ENCODE results near the gene GPSM1. TPM values are rescaled to one million over a fixed set of nuclear protein-coding genes. Genes with fewer than 3 reads are reported as not detected.

The GPSM1 gene
- total and polyA plus RNA-seq, 9 of the 15 experiments (the other 6 are each of a cell fraction or from before 2014, with no cell fraction given), result 0.04 to 14.2 (median 3.1) TPM

GRCh38 chr9:136363106-136363948 lies 36.0 kb downstream of the GPSM1 start, which contains the start of gene DNLZ (continued):
- TF ChIP-seq FOXO4 (CRISPR knock-in tag; IDR thresholded peaks at IDR 0.05), result no peak
- TF ChIP-seq ZBTB8A (IDR thresholded peaks at IDR 0.05; ENCODE audit: partially characterized antibody), result no peak
- no peak for TF ChIP-seq PHB (CRISPR knock-in tag; IDR thresholded peaks at IDR 0.05)
- TF ChIP-seq POLR2H (tag; IDR thresholded peaks at IDR 0.05; ENCODE audit: low read depth), result peak; percentile 75
- peak; percentile 34; the same call in 1 of the 2 replicates for TF ChIP-seq ZNF316 (IDR thresholded peaks at IDR 0.05)
- peak; percentile 80 for TF ChIP-seq GMEB1 (CRISPR knock-in tag; IDR thresholded peaks at IDR 0.05)
- TF ChIP-seq, protein P1, sequence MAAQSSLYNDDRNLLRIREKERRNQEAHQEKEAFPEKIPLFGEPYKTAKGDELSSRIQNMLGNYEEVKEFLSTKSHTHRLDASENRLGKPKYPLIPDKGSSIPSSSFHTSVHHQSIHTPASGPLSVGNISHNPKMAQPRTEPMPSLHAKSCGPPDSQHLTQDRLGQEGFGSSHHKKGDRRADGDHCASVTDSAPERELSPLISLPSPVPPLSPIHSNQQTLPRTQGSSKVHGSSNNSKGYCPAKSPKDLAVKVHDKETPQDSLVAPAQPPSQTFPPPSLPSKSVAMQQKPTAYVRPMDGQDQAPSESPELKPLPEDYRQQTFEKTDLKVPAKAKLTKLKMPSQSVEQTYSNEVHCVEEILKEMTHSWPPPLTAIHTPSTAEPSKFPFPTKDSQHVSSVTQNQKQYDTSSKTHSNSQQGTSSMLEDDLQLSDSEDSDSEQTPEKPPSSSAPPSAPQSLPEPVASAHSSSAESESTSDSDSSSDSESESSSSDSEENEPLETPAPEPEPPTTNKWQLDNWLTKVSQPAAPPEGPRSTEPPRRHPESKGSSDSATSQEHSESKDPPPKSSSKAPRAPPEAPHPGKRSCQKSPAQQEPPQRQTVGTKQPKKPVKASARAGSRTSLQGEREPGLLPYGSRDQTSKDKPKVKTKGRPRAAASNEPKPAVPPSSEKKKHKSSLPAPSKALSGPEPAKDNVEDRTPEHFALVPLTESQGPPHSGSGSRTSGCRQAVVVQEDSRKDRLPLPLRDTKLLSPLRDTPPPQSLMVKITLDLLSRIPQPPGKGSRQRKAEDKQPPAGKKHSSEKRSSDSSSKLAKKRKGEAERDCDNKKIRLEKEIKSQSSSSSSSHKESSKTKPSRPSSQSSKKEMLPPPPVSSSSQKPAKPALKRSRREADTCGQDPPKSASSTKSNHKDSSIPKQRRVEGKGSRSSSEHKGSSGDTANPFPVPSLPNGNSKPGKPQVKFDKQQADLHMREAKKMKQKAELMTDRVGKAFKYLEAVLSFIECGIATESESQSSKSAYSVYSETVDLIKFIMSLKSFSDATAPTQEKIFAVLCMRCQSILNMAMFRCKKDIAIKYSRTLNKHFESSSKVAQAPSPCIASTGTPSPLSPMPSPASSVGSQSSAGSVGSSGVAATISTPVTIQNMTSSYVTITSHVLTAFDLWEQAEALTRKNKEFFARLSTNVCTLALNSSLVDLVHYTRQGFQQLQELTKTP (IDR thresholded peaks at IDR 0.05; ENCODE audit: low read depth in 1 of 2, partially characterized antibody in 2 of 2), result no peak
- TF ChIP-seq FIP1L1 (IDR thresholded peaks at IDR 0.05; ENCODE audit: low read depth, low read length, poor library complexity, severe bottlenecking), result peak; percentile 98
- no peak for TF ChIP-seq ZNF79 (CRISPR knock-in tag; IDR thresholded peaks at IDR 0.05; ENCODE audit: low read depth)
- TF ChIP-seq SMARCE1 (IDR thresholded peaks at IDR 0.05), result no peak
- no peak for TF ChIP-seq XRCC3 (IDR thresholded peaks at IDR 0.05)
- TF ChIP-seq PTTG1 (tag; IDR thresholded peaks at IDR 0.05; ENCODE audit: low read depth), result no peak
- peak; percentile 100 for TF ChIP-seq CTCFL (IDR thresholded peaks at IDR 0.05; ENCODE audit: borderline replicate concordance, insufficient read depth, low read depth, low read length, poor library complexity, severe bottlenecking)
- TF ChIP-seq YY1 (IDR thresholded peaks at IDR 0.05; ENCODE audit: borderline replicate concordance in 1 of 3, control insufficient read depth in 1 of 3, extremely low read depth in 1 of 3, insufficient read depth in 3 of 3, insufficient read length in 1 of 3, insufficient replicate concordance in 2 of 3, low read depth in 1 of 3, low read length in 2 of 3), result peak; percentile 97 to 100 (median 98)

All from K562 (cell line).